ENCODE measurements around the gene TSPAN17.

GRCh38 chr5:176697934-176698538 lies 50.8 kb downstream of the TSPAN17 start:
- no peak for TF ChIP-seq OSR1 (CRISPR knock-in tag; IDR thresholded peaks at IDR 0.05)
- no peak for TF ChIP-seq PPARA (CRISPR knock-in tag; IDR thresholded peaks at IDR 0.05; ENCODE audit: borderline replicate concordance)
- TF ChIP-seq, protein P1, sequence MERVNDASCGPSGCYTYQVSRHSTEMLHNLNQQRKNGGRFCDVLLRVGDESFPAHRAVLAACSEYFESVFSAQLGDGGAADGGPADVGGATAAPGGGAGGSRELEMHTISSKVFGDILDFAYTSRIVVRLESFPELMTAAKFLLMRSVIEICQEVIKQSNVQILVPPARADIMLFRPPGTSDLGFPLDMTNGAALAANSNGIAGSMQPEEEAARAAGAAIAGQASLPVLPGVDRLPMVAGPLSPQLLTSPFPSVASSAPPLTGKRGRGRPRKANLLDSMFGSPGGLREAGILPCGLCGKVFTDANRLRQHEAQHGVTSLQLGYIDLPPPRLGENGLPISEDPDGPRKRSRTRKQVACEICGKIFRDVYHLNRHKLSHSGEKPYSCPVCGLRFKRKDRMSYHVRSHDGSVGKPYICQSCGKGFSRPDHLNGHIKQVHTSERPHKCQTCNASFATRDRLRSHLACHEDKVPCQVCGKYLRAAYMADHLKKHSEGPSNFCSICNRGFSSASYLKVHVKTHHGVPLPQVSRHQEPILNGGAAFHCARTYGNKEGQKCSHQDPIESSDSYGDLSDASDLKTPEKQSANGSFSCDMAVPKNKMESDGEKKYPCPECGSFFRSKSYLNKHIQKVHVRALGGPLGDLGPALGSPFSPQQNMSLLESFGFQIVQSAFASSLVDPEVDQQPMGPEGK (CRISPR knock-in tag; IDR thresholded peaks at IDR 0.05; ENCODE audit: borderline replicate concordance): no peak
- no peak for TF ChIP-seq GLIS3 (CRISPR knock-in tag; IDR thresholded peaks at IDR 0.05)
- TF ChIP-seq RARB (CRISPR knock-in tag; IDR thresholded peaks at IDR 0.05): no peak

Measured in SK-N-SH treated with all-trans-retinoic acid at 6 μM for 48 hours (cell line).